ENCODE results near the gene TRMU.
A peak's percentile ranks its signal among the peaks of the same experiment; 100 is the strongest.

- TF ChIP-seq TAF1 (IDR thresholded peaks at IDR 0.05; ENCODE audit: borderline replicate concordance, low read depth, low read length) = no peak
- TF ChIP-seq POLR2A (IDR thresholded peaks at IDR 0.05; ENCODE audit: low read depth, low read length) = 0 out of 2 replicates have a peak, but pooled peaks have one; percentile 2
Measured at GRCh38 chr22:46351131-46351735, 15.7 kb downstream of the TRMU start.
